ENCODE results near the gene APMAP.
"Not testable (repeated sequence)": the region's sequence is repeated elsewhere in the genome, so short reads cannot be mapped to it uniquely, and the experiment has no call there.

DNA sequence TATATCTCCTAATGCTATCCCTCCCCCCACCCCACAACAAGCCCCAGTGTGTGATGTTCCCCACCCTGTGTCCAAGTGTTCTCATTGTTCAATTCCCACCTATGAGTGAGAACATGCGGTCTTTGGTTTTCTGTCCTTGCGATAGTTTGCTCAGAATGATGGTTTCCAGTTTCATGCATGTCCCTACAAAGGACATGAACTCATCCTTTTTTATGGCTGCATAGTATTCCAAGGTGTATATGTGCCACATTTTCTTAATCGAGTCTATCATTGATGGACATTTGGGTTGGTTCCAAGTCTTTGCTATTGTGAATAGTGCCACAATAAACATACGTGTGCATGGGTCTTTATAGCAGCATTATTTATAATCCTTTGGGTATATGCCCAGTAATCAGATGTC is 8.8 kb upstream of the APMAP start:
- TF ChIP-seq, protein P1, sequence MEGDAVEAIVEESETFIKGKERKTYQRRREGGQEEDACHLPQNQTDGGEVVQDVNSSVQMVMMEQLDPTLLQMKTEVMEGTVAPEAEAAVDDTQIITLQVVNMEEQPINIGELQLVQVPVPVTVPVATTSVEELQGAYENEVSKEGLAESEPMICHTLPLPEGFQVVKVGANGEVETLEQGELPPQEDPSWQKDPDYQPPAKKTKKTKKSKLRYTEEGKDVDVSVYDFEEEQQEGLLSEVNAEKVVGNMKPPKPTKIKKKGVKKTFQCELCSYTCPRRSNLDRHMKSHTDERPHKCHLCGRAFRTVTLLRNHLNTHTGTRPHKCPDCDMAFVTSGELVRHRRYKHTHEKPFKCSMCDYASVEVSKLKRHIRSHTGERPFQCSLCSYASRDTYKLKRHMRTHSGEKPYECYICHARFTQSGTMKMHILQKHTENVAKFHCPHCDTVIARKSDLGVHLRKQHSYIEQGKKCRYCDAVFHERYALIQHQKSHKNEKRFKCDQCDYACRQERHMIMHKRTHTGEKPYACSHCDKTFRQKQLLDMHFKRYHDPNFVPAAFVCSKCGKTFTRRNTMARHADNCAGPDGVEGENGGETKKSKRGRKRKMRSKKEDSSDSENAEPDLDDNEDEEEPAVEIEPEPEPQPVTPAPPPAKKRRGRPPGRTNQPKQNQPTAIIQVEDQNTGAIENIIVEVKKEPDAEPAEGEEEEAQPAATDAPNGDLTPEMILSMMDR (tag by site-specific recombination; IDR thresholded peaks at IDR 0.05), result not testable (repeated sequence)
- not testable (repeated sequence) for TF ChIP-seq TCF7L2 (IDR thresholded peaks at IDR 0.05; ENCODE audit: borderline replicate concordance, low read depth, low read length); ELK4 (IDR thresholded peaks at IDR 0.05; ENCODE audit: borderline replicate concordance, low read depth, low read length); ZFP37 (tag by site-specific recombination; IDR thresholded peaks at IDR 0.05)

All from HEK293 (cell line).